Left lung (tissue), 10 donors: ENCODE data around the gene UBE2G1. TPM values are rescaled to one million over a fixed set of nuclear protein-coding genes. Genes with fewer than 3 reads are reported as not detected.

ENCODE experiments used
- ATAC-seq: fragments of 200-7000 bp; cut with Tn5 transposase; one replicate; pipeline ENCODE4 v1.9.1; 2020; ENCODE audit warnings: moderate library complexity
- DNase-seq, 4 donors: peaks; one replicate each; pipeline ENCODE4 v3.0.0-alpha.2; 2013 to 2020
- H3K27ac ChIP-seq, 2 donors: fragments of 200-600 bp; sonication (generic) in 1 of 2; one replicate each; pipeline versions ENCODE4 v1.5.0 to v1.8.0; 2020 to 2021
- H3K27me3 ChIP-seq, 2 donors: fragments of 200-600 bp; sonication (generic) in 1 of 2; one replicate each; pipeline versions ENCODE4 v1.5.0 to v1.8.0; 2020 to 2021
- H3K36me3 ChIP-seq, 2 donors: fragments of 200-600 bp; sonication (generic) in 1 of 2; one replicate each; pipeline versions ENCODE4 v1.5.0 to v1.8.0; 2020 to 2021
- H3K4me1 ChIP-seq, 2 donors: fragments of 200-600 bp; one replicate each; pipeline ENCODE4 v1.8.0; 2021
- H3K4me3 ChIP-seq, 2 donors: fragments of 200-600 bp; sonication (generic) in 1 of 2; one replicate each; pipeline versions ENCODE4 v1.5.0 to v1.8.0; 2020 to 2021; ENCODE audit warnings: mild to moderate bottlenecking in 1 of 2
- H3K9me3 ChIP-seq, 2 donors: fragments of 200-600 bp; sonication (generic) in 1 of 2; one replicate each; pipeline versions ENCODE4 v1.5.0 to v1.8.0; 2020 to 2021
- CTCF ChIP-seq, 2 donors: fragments of 200-600 bp; sonication (generic) in 1 of 2; IDR thresholded peaks; one replicate each; pipeline versions ENCODE4 v1.5.0 to v1.8.0; 2021; ENCODE audit warnings: antibody characterized with exemption in 2 of 2
- intact Hi-C, 2 donors: fragments of 100-400 bp; cut with DNase I; formaldehyde crosslinking; loops; one replicate each; pipeline versions ENCODE4 v1.11.2 to v1.14.2; 2022
- polyA plus RNA-seq, 6 donors: library from polyadenylated mRNA; unstranded; fragments of 120-200 nt; gene quantifications; one replicate each; pipeline ENCODE4 v1.2.1, GENCODE V29; 2013; ENCODE audit not compliant: insufficient read length in 6 of 6
- total RNA-seq, 2 donors: library from RNA; stranded (reverse); fragmentation: NEBNext Ultra II Directional; extraction: Animal tissue kit (Norgen Biotek cat#: 25700); gene quantifications; one replicate each; pipeline ENCODE4 v1.2.1, GENCODE V29; 2021
- donor health status: DM: no; HTN: yes; CAD: no.
- donor health status: DM: no; HTN: no; CAD: no.

Gene UBE2G1
- total and polyA plus RNA-seq, 8 donors, result 43.3 to 56.9 (median 48.3) TPM

- intact Hi-C loops, result no loop called here
- H3K9me3 ChIP-seq, result no peaks in the 10 kb centered on the region
- no peaks in the 10 kb centered on the region for H3K27me3 ChIP-seq
- peaks cover 0 to 13% of the 10 kb centered on the region in 2 donors for H3K36me3 ChIP-seq
- H3K4me1 ChIP-seq, result peaks cover 12 to 50% of the 10 kb centered on the region in 2 donors
- ATAC-seq (peak; percentile 44), DNase-seq (peak in 1 of 4 donors; percentile 54)
- no peak for TF ChIP-seq CTCF (IDR thresholded peaks at IDR 0.05)
- peak overlapping the region in 1 of 2 donors; percentile 49 for H3K27ac ChIP-seq
- H3K4me3 ChIP-seq, result no peak overlapping the region
Observed at GRCh38 chr17:4247971-4248388, 118.5 kb downstream of the UBE2G1 start.

- Histone ChIP-seq H3K9me3 (no peaks in the 10 kb centered on the region), H3K4me3 (no peak overlapping the region), H3K36me3 (peaks cover 0 to 15% of the 10 kb centered on the region in 2 donors), H3K4me1 (peaks cover 12 to 47% of the 10 kb centered on the region in 2 donors), H3K27me3 (no peaks in the 10 kb centered on the region), H3K27ac (peak overlapping the region in 1 of 2 donors; percentile 49)
- ATAC-seq (peak; percentile 74), DNase-seq (no peak)
- intact Hi-C loops, result no loop called here
- no peak for TF ChIP-seq CTCF (IDR thresholded peaks at IDR 0.05)
Observed at GRCh38 chr17:4247361-4247970, 119.0 kb downstream of the UBE2G1 start.

- Histone ChIP-seq H3K9me3 (no peaks in the 10 kb centered on the region), H3K4me1 (peaks cover 12 to 41% of the 10 kb centered on the region in 2 donors), H3K36me3 (peaks cover 0 to 23% of the 10 kb centered on the region in 2 donors), H3K27ac (no peak overlapping the region), H3K4me3 (no peak overlapping the region), H3K27me3 (no peaks in the 10 kb centered on the region)
- no peak for ATAC-seq
- TF ChIP-seq CTCF (IDR thresholded peaks at IDR 0.05), result no peak
- no peak for DNase-seq
- intact Hi-C loops, result no loop called here
Observed at GRCh38 chr17:4246674-4247073, 119.8 kb downstream of the UBE2G1 start.

GRCh38 chr17:4241535-4241934 is 124.9 kb downstream of the UBE2G1 start:
- intact Hi-C loops, result no loop called here
- no peaks in the 10 kb centered on the region for H3K4me1 ChIP-seq
- ATAC-seq, result no peak
- H3K36me3 ChIP-seq, result peaks cover 3 to 49% of the 10 kb centered on the region in 2 donors
- no peak overlapping the region for H3K27ac ChIP-seq
- H3K27me3 ChIP-seq, result no peaks in the 10 kb centered on the region
- TF ChIP-seq CTCF (IDR thresholded peaks at IDR 0.05), result no peak
- DNase-seq, result no peak
- no peak overlapping the region for H3K4me3 ChIP-seq
- no peaks in the 10 kb centered on the region for H3K9me3 ChIP-seq

- DNase-seq, result no peak
- no peak for TF ChIP-seq CTCF (IDR thresholded peaks at IDR 0.05)
- no peak overlapping the region for H3K4me3 ChIP-seq
- no peak overlapping the region for H3K27ac ChIP-seq
- no peaks in the 10 kb centered on the region for H3K27me3 ChIP-seq
- no peak for ATAC-seq
- H3K36me3 ChIP-seq, result peaks cover 3 to 79% of the 10 kb centered on the region in 2 donors
- no peaks in the 10 kb centered on the region for H3K4me1 ChIP-seq
- no peaks in the 10 kb centered on the region for H3K9me3 ChIP-seq
- intact Hi-C loops, result no loop called here
Observed at GRCh38 chr17:4236456-4236855, 130.0 kb downstream of the UBE2G1 start.
